Skin of body (tissue), 2 donors: ENCODE measurements around the gene GALK2. TPM values are rescaled to one million over a fixed set of nuclear protein-coding genes. Genes with fewer than 3 reads are reported as not detected.

Experiments
- DNase-seq: peaks from one replicate; lab custom pipeline; 2025; lab: John Stamatoyannopoulos, UW
- total RNA-seq: library from RNA; depleted of rRNA; stranded (reverse); fragments of >200 nt; gene quantifications from one replicate; pipeline ENCODE4 v1.2.3, GENCODE V29; 2014

Gene GALK2
- total RNA-seq, 1 donor from 2014 or later = 38.5 TPM

- no peak for DNase-seq
Observed at GRCh38 chr15:49278751-49279150, 108.7 kb downstream of the GALK2 start.

GRCh38 chr15:49279521-49280456 lies 109.7 kb downstream of the GALK2 start:
- DNase-seq = peak; percentile 6

- DNase-seq = no peak
Observed at GRCh38 chr15:49282366-49282765, 112.3 kb downstream of the GALK2 start.

- DNase-seq = no peak
Observed at GRCh38 chr15:49286649-49287404, 116.8 kb downstream of the GALK2 start.

GRCh38 chr15:49287481-49287880 lies 117.4 kb downstream of the GALK2 start:
- DNase-seq = no peak

- no peak for DNase-seq
Observed at GRCh38 chr15:49288391-49288790, 118.3 kb downstream of the GALK2 start.

GRCh38 chr15:49290191-49290590 lies 120.1 kb downstream of the GALK2 start:
- DNase-seq = no peak

GRCh38 chr15:49293941-49294340 lies 123.9 kb downstream of the GALK2 start:
- DNase-seq = no peak

GRCh38 chr15:49296258-49296657 lies 126.2 kb downstream of the GALK2 start:
- DNase-seq = no peak

GRCh38 chr15:49297584-49297983 lies 127.5 kb downstream of the GALK2 start:
- no peak for DNase-seq

GRCh38 chr15:49300856-49301255 lies 130.8 kb downstream of the GALK2 start:
- no peak for DNase-seq

- no peak for DNase-seq
Observed at GRCh38 chr15:49301562-49301961, 131.5 kb downstream of the GALK2 start.

GRCh38 chr15:49303003-49303402 lies 133.0 kb downstream of the GALK2 start:
- no peak for DNase-seq

GRCh38 chr15:49306551-49306950 lies 136.5 kb downstream of the GALK2 start:
- DNase-seq = no peak

GRCh38 chr15:49308686-49309085 lies 138.6 kb downstream of the GALK2 start:
- DNase-seq = no peak

- DNase-seq = no peak
Observed at GRCh38 chr15:49309889-49310288, 139.8 kb downstream of the GALK2 start.

GRCh38 chr15:49313650-49314049 lies 143.6 kb downstream of the GALK2 start:
- DNase-seq = no peak

GRCh38 chr15:49314716-49315115 lies 144.7 kb downstream of the GALK2 start:
- no peak for DNase-seq

GRCh38 chr15:49315391-49315823 lies 145.4 kb downstream of the GALK2 start:
- peak; percentile 82 for DNase-seq

GRCh38 chr15:49320351-49320750 lies 150.3 kb downstream of the GALK2 start:
- no peak for DNase-seq

- no peak for DNase-seq
Observed at GRCh38 chr15:49323207-49323606, 153.2 kb downstream of the GALK2 start.

GRCh38 chr15:49327927-49328326 lies 157.9 kb downstream of the GALK2 start:
- no peak for DNase-seq
